ENCODE data around the gene GREB1. TPM values are rescaled to one million over a fixed set of nuclear protein-coding genes. Genes with fewer than 3 reads are reported as not detected.

Gene GREB1
- total RNA-seq, 1 experiment from 2014 or later, result 6.2 TPM

DNA sequence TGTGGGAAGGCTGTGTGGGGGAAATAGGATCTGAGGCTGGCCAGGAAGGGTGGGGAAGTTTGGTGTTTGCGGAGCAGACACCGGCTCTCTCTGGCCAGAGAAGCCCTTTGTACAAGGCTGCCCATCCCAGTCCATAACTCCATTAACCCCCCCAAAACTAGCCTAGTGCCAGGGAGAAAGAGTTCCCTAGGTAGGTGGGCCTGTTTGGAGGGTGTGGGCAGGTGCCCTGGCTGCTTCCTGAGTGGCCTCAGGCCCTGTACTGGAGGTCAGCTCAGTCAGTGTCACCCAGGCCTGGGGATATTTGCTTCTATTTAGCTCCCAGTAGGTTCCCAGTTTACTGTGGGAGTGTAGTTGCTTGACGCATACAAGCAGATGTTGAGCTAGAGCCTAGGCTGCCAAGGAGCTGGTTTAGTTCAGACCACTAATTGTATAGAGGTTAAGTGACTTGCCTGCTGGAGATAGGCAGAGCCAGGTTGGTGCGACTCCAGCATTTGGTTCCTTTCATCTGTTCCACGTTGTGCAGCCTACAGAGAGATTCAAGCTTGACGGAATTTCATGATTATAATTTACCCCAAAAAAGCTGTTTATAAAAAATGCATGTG is 2.9 kb upstream of the GREB1 start:
- intact Hi-C loops (cut with micrococcal nuclease), result no loop called here
- ATAC-seq, result no peak
- Histone ChIP-seq H4K20me1 (ENCODE audit: insufficient read depth) (no peaks in the 10 kb centered on the region), H3K4me2 (ENCODE audit: low read length) (no peak overlapping the region), H3K27me3 (ENCODE audit: insufficient read depth, low read length) (no peaks in the 10 kb centered on the region), H3K4me3 (replicated peaks in 1 of 2; ENCODE audit: low read depth in 1 of 2, low read length in 2 of 2) (no peak overlapping the region), H3K9me3 (ENCODE audit: control insufficient read depth in 1 of 2, insufficient read depth in 1 of 2, low read depth in 1 of 2, low read length in 2 of 2) (no peaks in the 10 kb centered on the region), H3K79me2 (ENCODE audit: insufficient read depth, low read length) (no peaks in the 10 kb centered on the region), H3K4me1 (ENCODE audit: control insufficient read depth in 1 of 2, insufficient read depth in 2 of 2, low read length in 2 of 2) (no peaks in the 10 kb centered on the region), H3K27ac (ENCODE audit: low read depth, low read length) (no peak overlapping the region), H2AFZ (ENCODE audit: low read depth, low read length, poor library complexity, severe bottlenecking) (no peak overlapping the region), H3K36me3 (ENCODE audit: control insufficient read depth in 1 of 2, insufficient read depth in 2 of 2, low read length in 2 of 2) (no peaks in the 10 kb centered on the region), H3K9ac (ENCODE audit: low read length) (no peak overlapping the region), H3K9me2 (ENCODE audit: insufficient read depth) (no peaks in the 10 kb centered on the region)
- POLR2A ChIA-PET, result no interaction called here
- no TSS peak for BruUV-seq (replicated peaks)
- TF ChIP-seq JUND (IDR thresholded peaks at IDR 0.05) (no peak), ELF1 (IDR thresholded peaks at IDR 0.05; ENCODE audit: borderline replicate concordance, low read depth) (no peak), POLR2A (IDR thresholded peaks at IDR 0.05; ENCODE audit: borderline replicate concordance, extremely low read depth, insufficient read depth, insufficient read length) (no peak), EZH2 (IDR thresholded peaks at IDR 0.05) (no peak), SRF (IDR thresholded peaks at IDR 0.05; ENCODE audit: low read depth) (no peak), EZH2phosphoT487 (IDR thresholded peaks at IDR 0.05; ENCODE audit: borderline replicate concordance) (no peak), EGR1 (IDR thresholded peaks at IDR 0.05; ENCODE audit: low read depth) (no peak), TCF7L2 (IDR thresholded peaks at IDR 0.05; ENCODE audit: borderline replicate concordance, extremely low read depth, insufficient read depth, insufficient read length) (no peak), ZFX (IDR thresholded peaks at IDR 0.05) (no peak), MAX (IDR thresholded peaks at IDR 0.05) (no peak), SP1 (IDR thresholded peaks at IDR 0.05; ENCODE audit: low read depth) (no peak), YY1 (IDR thresholded peaks at IDR 0.05; ENCODE audit: extremely low read depth, insufficient replicate concordance, low read depth, low read length) (no peak), FOSL1 (IDR thresholded peaks at IDR 0.05; ENCODE audit: low read depth) (no peak), CBX3 (IDR thresholded peaks at IDR 0.05; ENCODE audit: low read depth) (no peak), CTCF (IDR thresholded peaks at IDR 0.05 in 2 of 3, conservative IDR thresholded peaks at IDR 0.05 in 1 of 3; ENCODE audit: borderline replicate concordance in 1 of 3, insufficient read depth in 1 of 3, low read depth in 2 of 3, low read length in 2 of 3) (no peak)
- TF ChIP-seq, protein P1, sequence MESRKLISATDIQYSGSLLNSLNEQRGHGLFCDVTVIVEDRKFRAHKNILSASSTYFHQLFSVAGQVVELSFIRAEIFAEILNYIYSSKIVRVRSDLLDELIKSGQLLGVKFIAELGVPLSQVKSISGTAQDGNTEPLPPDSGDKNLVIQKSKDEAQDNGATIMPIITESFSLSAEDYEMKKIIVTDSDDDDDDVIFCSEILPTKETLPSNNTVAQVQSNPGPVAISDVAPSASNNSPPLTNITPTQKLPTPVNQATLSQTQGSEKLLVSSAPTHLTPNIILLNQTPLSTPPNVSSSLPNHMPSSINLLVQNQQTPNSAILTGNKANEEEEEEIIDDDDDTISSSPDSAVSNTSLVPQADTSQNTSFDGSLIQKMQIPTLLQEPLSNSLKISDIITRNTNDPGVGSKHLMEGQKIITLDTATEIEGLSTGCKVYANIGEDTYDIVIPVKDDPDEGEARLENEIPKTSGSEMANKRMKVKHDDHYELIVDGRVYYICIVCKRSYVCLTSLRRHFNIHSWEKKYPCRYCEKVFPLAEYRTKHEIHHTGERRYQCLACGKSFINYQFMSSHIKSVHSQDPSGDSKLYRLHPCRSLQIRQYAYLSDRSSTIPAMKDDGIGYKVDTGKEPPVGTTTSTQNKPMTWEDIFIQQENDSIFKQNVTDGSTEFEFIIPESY (IDR thresholded peaks at IDR 0.05; ENCODE audit: extremely low read depth, insufficient replicate concordance, low read length), result no peak
- TF ChIP-seq, protein P2, sequence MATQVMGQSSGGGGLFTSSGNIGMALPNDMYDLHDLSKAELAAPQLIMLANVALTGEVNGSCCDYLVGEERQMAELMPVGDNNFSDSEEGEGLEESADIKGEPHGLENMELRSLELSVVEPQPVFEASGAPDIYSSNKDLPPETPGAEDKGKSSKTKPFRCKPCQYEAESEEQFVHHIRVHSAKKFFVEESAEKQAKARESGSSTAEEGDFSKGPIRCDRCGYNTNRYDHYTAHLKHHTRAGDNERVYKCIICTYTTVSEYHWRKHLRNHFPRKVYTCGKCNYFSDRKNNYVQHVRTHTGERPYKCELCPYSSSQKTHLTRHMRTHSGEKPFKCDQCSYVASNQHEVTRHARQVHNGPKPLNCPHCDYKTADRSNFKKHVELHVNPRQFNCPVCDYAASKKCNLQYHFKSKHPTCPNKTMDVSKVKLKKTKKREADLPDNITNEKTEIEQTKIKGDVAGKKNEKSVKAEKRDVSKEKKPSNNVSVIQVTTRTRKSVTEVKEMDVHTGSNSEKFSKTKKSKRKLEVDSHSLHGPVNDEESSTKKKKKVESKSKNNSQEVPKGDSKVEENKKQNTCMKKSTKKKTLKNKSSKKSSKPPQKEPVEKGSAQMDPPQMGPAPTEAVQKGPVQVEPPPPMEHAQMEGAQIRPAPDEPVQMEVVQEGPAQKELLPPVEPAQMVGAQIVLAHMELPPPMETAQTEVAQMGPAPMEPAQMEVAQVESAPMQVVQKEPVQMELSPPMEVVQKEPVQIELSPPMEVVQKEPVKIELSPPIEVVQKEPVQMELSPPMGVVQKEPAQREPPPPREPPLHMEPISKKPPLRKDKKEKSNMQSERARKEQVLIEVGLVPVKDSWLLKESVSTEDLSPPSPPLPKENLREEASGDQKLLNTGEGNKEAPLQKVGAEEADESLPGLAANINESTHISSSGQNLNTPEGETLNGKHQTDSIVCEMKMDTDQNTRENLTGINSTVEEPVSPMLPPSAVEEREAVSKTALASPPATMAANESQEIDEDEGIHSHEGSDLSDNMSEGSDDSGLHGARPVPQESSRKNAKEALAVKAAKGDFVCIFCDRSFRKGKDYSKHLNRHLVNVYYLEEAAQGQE (IDR thresholded peaks at IDR 0.05; ENCODE audit: low read depth), result no peak
- no peak for DNase-seq (ENCODE audit: low read depth, low spot score)
- CTCF ChIA-PET, result no interaction called here
- RAD21 ChIA-PET (ENCODE audit: low non-redundant PET in 1 of 2, low total read pairs in 2 of 2, uncharacterized antibody in 2 of 2, unreplicated experiment in 2 of 2), result no interaction called here
